Stomach (tissue), 9 donors: ENCODE results near the gene TLL2. TPM values are rescaled to one million over a fixed set of nuclear protein-coding genes. Genes with fewer than 3 reads are reported as not detected.

ENCODE experiments used
- DNase-seq, 2 donors: peaks; one replicate each; pipeline versions ENCODE4 v3.0.0 to v3.0.0-alpha.2; 2013 to 2019
- H3K27ac ChIP-seq, 5 donors: fragments of 200-600 bp in 4 of 5; sonication (generic) in 4 of 5; one replicate each; pipeline ENCODE4 v1.5.1; 2013 to 2019; ENCODE audit warnings: mild to moderate bottlenecking in 1 of 5, moderate library complexity in 1 of 5
- H3K27me3 ChIP-seq, 3 donors: fragments of 200-600 bp; sonication (generic); one replicate each; pipeline ENCODE4 v1.5.1; 2017 to 2019; ENCODE audit warnings: mixed run types in 1 of 3
- H3K36me3 ChIP-seq, 4 donors: fragments of 200-600 bp; sonication (generic); 1 replicate in 3 of 4; 2 replicates in 1 of 4; pipeline ENCODE4 v1.5.1; 2016 to 2019
- H3K4me1 ChIP-seq, 4 donors: fragments of 200-600 bp; sonication (generic); one replicate each; pipeline ENCODE4 v1.5.1; 2016 to 2019
- H3K4me3 ChIP-seq, 4 donors: fragments of 200-600 bp; sonication (generic) in 3 of 4; one replicate each; pipeline ENCODE4 v1.5.1; 2016 to 2019; ENCODE audit warnings: mild to moderate bottlenecking in 1 of 4
- H3K9me3 ChIP-seq, 4 donors: fragments of 200-600 bp; sonication (generic); one replicate each; pipeline ENCODE4 v1.5.1; 2016 to 2019
- EP300 ChIP-seq: sonication (generic); formaldehyde crosslinking; IDR thresholded peaks from one replicate; pipeline ENCODE4 v1.6.1; 2017; ENCODE audit warnings: antibody characterized with exemption
- POLR2A ChIP-seq, 4 donors: fragments of 450-650 bp; IDR thresholded peaks; one replicate each; pipeline ENCODE4 v1.6.1; 2016; ENCODE audit warnings: antibody characterized with exemption in 4 of 4, control low read depth in 2 of 4, mild to moderate bottlenecking in 1 of 4, moderate library complexity in 1 of 4
- POLR2AphosphoS5 ChIP-seq, 3 donors: sonication (generic); formaldehyde crosslinking; IDR thresholded peaks; one replicate each; pipeline ENCODE4 v1.6.1; 2016; ENCODE audit warnings: antibody characterized with exemption in 3 of 3
- WGBS, 5 donors: extraction: QIAGEN DNeasy Blood & Tissue Kit in 3 of 5; methylation state at CpG; one replicate each; pipeline versions ENCODE4 v1.1.5 to v1.1.7; 2013 to 2018; 5-methylcytosine and 5-hydroxymethylcytosine counted together
- intact Hi-C: fragments of 100-400 bp; cut with DNase I; formaldehyde crosslinking; loops from one replicate; pipeline ENCODE4 v1.15.1; 2023; ENCODE audit warnings: low total_unique reads
- polyA plus RNA-seq, 3 donors: library from polyadenylated mRNA; stranded (reverse); fragments of 200-250 nt; gene quantifications; one replicate each; pipeline ENCODE4 v1.2.3, GENCODE V29; 2013
- total RNA-seq, 5 donors: library from RNA; depleted of rRNA; stranded (reverse); fragments of >200 nt; gene quantifications; one replicate each; pipeline versions ENCODE4 v1.1.0 to v1.2.3, GENCODE V29; 2014 to 2016
- TF ChIP-seq, protein P1 (sequence below), 7 experiments: fragments of 450-650 bp in 4 of 7; fragments of 200-600 bp in 3 of 7; sonication (generic) in 3 of 7; IDR thresholded peaks; one replicate each; pipeline ENCODE4 v1.5.1; 2016 to 2019; ENCODE audit warnings: antibody characterized with exemption in 7 of 7, control low read depth in 2 of 7, mild to moderate bottlenecking in 1 of 7
- donor health status: healthy with polysubstance abuse.
- donor health status: Bipolar disorder and iron deficiency.
- donor health status: healthy.

The TLL2 gene
- total and polyA plus RNA-seq, 8 donors = 0.37 to 1.4 (median 0.57) TPM; not detected in 2

DNA sequence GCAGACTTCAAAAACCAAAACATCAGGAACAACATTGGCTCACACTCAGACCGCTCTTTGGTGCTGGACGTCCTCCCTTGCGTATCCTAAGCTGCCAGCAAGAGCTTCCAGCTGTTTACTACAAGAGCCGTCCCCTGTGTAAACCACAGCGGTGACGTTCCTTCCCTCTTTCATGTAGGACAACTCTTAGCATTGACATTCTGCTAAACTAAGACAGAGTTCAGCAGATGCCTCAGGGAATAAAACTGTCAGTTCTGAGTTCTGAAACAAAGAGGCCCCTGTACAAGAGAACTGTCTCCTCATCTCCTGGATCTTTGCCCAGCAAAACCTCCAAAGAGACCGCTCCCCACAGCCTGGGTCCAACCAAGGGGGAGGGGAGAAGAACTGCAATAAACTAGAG lies 97.1 kb downstream of the TLL2 start:
- TF ChIP-seq, protein P1, sequence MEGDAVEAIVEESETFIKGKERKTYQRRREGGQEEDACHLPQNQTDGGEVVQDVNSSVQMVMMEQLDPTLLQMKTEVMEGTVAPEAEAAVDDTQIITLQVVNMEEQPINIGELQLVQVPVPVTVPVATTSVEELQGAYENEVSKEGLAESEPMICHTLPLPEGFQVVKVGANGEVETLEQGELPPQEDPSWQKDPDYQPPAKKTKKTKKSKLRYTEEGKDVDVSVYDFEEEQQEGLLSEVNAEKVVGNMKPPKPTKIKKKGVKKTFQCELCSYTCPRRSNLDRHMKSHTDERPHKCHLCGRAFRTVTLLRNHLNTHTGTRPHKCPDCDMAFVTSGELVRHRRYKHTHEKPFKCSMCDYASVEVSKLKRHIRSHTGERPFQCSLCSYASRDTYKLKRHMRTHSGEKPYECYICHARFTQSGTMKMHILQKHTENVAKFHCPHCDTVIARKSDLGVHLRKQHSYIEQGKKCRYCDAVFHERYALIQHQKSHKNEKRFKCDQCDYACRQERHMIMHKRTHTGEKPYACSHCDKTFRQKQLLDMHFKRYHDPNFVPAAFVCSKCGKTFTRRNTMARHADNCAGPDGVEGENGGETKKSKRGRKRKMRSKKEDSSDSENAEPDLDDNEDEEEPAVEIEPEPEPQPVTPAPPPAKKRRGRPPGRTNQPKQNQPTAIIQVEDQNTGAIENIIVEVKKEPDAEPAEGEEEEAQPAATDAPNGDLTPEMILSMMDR (IDR thresholded peaks at IDR 0.05) = no peak
- TF ChIP-seq EP300 = no peak
- TF ChIP-seq POLR2AphosphoS5 (IDR thresholded peaks at IDR 0.05) = no peak
- TF ChIP-seq POLR2A (IDR thresholded peaks at IDR 0.05) = no peak
- H3K27ac ChIP-seq = no peak overlapping the region
- intact Hi-C loops = no loop called here

DNA sequence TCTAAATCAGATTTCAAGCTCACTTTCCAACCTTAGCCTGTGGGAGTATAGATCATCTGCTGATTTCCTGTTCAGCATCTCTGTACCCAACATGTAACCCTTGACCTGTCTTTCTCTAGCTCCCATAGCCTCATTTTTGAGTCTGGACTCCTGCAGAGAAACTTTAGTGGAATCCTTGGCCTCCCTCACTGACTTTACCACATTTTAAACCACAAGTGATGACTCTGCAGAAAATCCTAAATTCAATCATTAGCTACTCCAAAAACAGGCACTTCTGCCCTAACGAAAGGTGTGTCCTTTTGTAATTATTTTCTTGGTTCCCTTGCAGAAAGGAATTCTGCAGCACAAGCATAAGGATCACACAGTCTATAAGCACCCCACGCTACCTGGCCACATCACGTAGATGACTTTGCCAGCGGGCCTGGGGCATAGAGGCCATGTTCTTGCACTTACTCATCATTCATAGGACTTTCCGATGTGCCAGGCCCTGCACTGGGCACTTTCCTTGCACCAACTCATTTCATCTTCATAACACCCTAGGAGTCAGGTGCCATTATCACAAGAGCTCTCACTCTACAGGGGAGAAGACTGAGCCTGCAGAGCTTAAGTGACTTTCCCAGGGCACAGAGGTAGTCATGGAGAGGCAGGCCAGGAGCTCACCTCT lies 97.7 kb downstream of the TLL2 start:
- intact Hi-C loops = no loop called here
- 86 to 93% (median 89%) methylated on average over 5 of the region's 5 CpGs for WGBS, 5 donors
- no peak overlapping the region for H3K27ac ChIP-seq

More for the DNA sequence above, 97.1 kb downstream of the TLL2 start:
- peaks cover 0 to 20% (median 0%) of the 10 kb centered on the region in 3 donors for H3K27me3 ChIP-seq
- 60 to 67% (median 62%) methylated on average over 7 of the region's 7 CpGs for WGBS, 5 donors
- peak in 1 of 2 donors; percentile 68 for DNase-seq
- H3K36me3 ChIP-seq = no peaks in the 10 kb centered on the region
- H3K9me3 ChIP-seq = no peaks in the 10 kb centered on the region
- peaks cover 0 to 5% (median 0%) of the 10 kb centered on the region in 4 donors for H3K4me1 ChIP-seq
- no peak overlapping the region for H3K4me3 ChIP-seq

DNA sequence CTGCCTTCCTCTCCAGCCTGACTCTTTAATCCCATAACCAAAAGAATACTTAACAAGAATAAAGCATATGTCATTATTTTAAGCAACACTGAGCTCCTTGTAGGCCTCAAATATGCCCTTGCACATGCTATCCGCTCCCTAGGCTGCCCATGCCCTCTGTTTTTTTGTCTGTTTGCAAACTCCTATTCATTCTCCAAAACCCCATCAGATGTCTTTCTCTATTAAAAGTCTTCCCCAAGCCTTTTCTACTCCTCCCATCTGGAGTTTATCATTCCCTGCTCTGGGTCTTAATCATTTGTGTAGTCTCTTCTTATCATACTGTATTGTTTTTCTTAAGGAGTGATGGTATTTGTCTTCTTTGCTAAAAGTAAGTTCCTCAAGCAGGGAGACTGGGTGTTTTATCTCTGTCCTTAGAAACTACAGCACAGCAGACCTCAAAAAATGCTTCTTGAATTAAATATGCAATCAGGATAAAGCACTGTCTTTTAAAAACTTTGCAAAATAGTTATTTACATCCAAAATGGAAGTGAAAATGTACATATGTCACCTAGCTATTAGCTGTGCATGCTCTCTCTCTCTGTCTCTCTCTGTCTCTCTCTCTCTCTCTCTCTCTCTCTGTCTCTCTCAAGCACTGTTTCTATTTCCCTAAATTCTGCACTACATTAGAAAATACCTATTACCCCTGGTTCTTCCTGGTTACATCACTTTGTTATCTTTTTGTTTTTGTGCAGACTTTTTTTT lies 98.4 kb downstream of the TLL2 start:
- Histone ChIP-seq H3K4me1 (peaks cover 0 to 5% (median 0%) of the 10 kb centered on the region in 4 donors), H3K36me3 (no peaks in the 10 kb centered on the region), H3K27me3 (peaks cover 0 to 29% (median 0%) of the 10 kb centered on the region in 3 donors), H3K27ac (no peak overlapping the region), H3K4me3 (no peak overlapping the region), H3K9me3 (no peaks in the 10 kb centered on the region)
- TF ChIP-seq EP300 (no peak), POLR2AphosphoS5 (IDR thresholded peaks at IDR 0.05) (no peak), POLR2A (IDR thresholded peaks at IDR 0.05) (no peak)
- TF ChIP-seq, protein P1 (IDR thresholded peaks at IDR 0.05) = no peak
- DNase-seq = no peak
- 93 to 97% (median 95%) methylated on average over 1 of the region's 1 CpG for WGBS, 5 donors
- intact Hi-C loops = no loop called here

More for the DNA sequence above, 97.7 kb downstream of the TLL2 start:
- peaks cover 0 to 22% (median 0%) of the 10 kb centered on the region in 3 donors for H3K27me3 ChIP-seq
- H3K9me3 ChIP-seq = no peaks in the 10 kb centered on the region
- H3K4me3 ChIP-seq = no peak overlapping the region
- TF ChIP-seq POLR2AphosphoS5 (IDR thresholded peaks at IDR 0.05) (no peak), EP300 (no peak), POLR2A (IDR thresholded peaks at IDR 0.05) (no peak)
- TF ChIP-seq, protein P1 (IDR thresholded peaks at IDR 0.05) = no peak
- H3K36me3 ChIP-seq = no peaks in the 10 kb centered on the region
- peaks cover 0 to 5% (median 0%) of the 10 kb centered on the region in 4 donors for H3K4me1 ChIP-seq
- no peak for DNase-seq

DNA sequence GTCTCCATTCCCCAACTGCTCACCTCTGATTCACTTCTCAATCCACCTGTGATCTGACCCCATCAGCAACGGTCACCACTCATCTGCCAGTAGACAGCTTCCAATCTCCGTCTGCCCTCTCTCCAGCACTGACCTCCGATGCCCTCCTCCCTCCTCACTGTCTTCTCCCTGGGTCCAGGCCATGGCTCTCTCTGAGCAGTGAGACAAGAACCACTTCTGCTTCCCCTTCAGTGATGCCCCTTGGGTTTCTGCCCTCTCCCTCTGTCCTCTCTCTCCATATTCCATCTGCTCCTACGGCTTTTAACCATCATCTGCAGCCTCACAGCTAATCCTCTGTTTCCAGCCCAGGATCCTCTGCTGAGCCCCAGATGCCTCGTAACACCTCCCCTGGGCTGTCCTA lies 99.4 kb downstream of the TLL2 start:
- Histone ChIP-seq H3K36me3 (no peaks in the 10 kb centered on the region), H3K27ac (no peak overlapping the region), H3K4me3 (no peak overlapping the region), H3K27me3 (peaks cover 0 to 39% (median 0%) of the 10 kb centered on the region in 3 donors), H3K4me1 (peaks cover 0 to 5% (median 0%) of the 10 kb centered on the region in 4 donors), H3K9me3 (no peaks in the 10 kb centered on the region)
- intact Hi-C loops = no loop called here
- TF ChIP-seq POLR2A (IDR thresholded peaks at IDR 0.05) = no peak
- TF ChIP-seq POLR2AphosphoS5 (IDR thresholded peaks at IDR 0.05) = no peak
- no peak for TF ChIP-seq EP300
- TF ChIP-seq, protein P1 (IDR thresholded peaks at IDR 0.05) = no peak
- 84 to 95% (median 90%) methylated on average over 5 of the region's 5 CpGs for WGBS, 5 donors
- no peak for DNase-seq
